Vagina (tissue), 2 donors: ENCODE data around the gene GDF15.
A peak's percentile ranks its signal among the peaks of the same experiment; 100 is the strongest.

Experiments
- CTCF ChIP-seq, 3 experiments: fragments of 450-650 bp in 2 of 3; fragments of 200-600 bp in 1 of 3; sonication (generic) in 1 of 3; IDR thresholded peaks; one replicate each; pipeline ENCODE4 v1.5.1; 2017 to 2019; ENCODE audit warnings: antibody characterized with exemption in 3 of 3, mild to moderate bottlenecking in 2 of 3, moderate library complexity in 2 of 3
- POLR2A ChIP-seq, 2 donors: fragments of 450-650 bp; IDR thresholded peaks; one replicate each; pipeline ENCODE4 v1.6.1; 2017; ENCODE audit warnings: antibody characterized with exemption in 2 of 2, mild to moderate bottlenecking in 2 of 2, moderate library complexity in 2 of 2
- POLR2AphosphoS5 ChIP-seq, 2 donors: sonication (generic); formaldehyde crosslinking; IDR thresholded peaks; one replicate each; pipeline ENCODE4 v1.9.0; 2017; ENCODE audit warnings: antibody characterized with exemption in 2 of 2, mild to moderate bottlenecking in 2 of 2, low read depth in 1 of 2; ENCODE audit not compliant: insufficient read depth in 1 of 2

- TF ChIP-seq CTCF (IDR thresholded peaks at IDR 0.05), result no peak
- TF ChIP-seq POLR2AphosphoS5 (IDR thresholded peaks at IDR 0.05; ENCODE audit: insufficient read depth in 1 of 2, low read depth in 1 of 2), result peak in 1 of 2 donors; percentile 55
- TF ChIP-seq POLR2A (IDR thresholded peaks at IDR 0.05), result peak in 1 of 2 donors; percentile 7
Measured at GRCh38 chr19:18437491-18438330, 51.8 kb downstream of the GDF15 start, which contains the start of gene ISYNA1.
